Measurements from ENCODE around the gene CR1L.
"Not testable (repeated sequence)": the region's sequence is repeated elsewhere in the genome, so short reads cannot be mapped to it uniquely, and the experiment has no call there.

The CR1L gene

DNA sequence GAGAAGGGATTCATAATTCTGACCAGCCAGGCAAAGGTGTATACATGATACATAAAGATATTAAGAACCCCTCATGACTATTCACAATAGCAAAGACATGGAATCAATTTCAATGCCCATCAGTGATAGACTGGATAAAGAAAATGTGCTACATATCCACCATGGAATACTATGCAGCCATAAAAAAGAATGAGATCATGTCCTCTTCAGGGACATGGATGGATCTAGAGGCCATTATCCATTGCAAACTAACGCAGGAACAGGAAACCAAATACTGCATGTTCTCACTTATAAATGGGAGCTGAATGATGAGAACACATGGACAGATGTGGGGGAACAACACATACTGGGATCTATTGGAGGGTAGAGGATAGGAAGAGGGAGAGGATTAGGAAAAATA lies 21.4 kb downstream of the CR1L start:
- no peak for TF ChIP-seq CTCF (conservative IDR thresholded peaks at IDR 0.05)
- H3K27ac ChIP-seq, result no peak overlapping the region

DNA sequence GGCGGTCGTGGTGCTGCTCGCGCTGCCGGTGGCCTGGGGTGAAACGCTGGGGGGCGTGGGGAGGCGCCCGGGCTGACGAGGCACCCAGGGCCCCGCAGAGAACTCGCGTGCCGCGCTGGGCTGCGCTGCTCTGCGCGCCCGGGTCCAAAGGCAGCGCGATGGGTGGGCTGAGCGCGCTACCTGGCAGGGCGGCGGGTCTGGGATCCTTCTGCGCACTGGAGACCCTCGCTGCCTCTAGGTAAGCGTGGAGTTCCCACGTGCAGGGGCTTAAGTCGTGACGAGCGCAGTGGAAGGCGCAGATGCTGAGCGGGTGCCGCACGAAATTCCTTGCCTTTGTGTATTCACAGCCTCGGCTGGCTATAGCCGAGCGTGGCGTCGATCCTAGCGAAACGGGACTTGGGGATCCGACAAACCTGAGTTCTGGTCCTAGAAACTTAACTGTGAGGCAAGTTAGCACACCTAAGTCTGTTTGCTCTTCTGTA lies 24.6 kb downstream of the CR1L start:
- TF ChIP-seq CTCF (conservative IDR thresholded peaks at IDR 0.05), result no peak
- H3K27ac ChIP-seq, result no peak overlapping the region

DNA sequence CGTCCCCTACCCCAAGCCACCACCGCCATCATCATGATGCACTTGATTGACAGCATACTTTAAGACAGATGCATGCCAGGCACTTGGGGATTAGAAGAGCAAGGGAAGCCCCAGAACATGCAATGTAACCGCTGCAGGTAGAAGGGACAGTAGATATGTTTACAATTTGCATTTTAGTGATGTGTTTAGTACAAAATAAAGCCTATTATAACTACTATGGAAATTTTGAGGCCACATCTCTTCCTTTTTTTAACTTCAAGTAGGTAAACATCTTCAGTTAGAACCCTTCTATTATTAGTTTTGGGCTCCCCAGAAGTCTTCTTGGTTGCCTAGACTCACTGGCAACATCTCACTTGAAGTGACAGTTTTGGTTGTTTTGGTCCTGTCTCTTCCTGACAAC lies 25.3 kb downstream of the CR1L start:
- no peak for TF ChIP-seq CTCF (conservative IDR thresholded peaks at IDR 0.05)
- H3K27ac ChIP-seq, result no peak overlapping the region

DNA sequence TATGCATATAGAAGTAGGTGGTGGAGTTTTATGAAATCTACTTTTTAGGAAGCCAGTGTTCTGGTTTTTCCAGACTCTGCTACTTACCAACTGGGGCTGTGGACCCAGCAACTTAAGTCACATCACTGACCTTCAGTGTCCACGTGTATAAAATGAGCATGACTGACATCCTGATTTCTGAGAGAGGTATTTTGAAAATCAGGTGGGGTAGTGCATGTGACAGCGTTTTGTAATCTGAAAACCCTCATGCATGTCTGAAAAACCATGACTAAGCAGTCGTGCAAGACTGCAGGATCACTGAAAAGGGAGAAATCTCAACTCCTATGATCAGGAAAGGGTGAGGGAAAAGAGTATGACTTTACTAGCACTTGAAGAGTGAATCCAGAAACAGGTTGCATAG lies 26.1 kb downstream of the CR1L start:
- H3K27ac ChIP-seq, result no peak overlapping the region

GRCh38 chr1:207672522-207673130 lies 27.7 kb downstream of the CR1L start:
- peak; percentile 83 for TF ChIP-seq CTCF (conservative IDR thresholded peaks at IDR 0.05)
- H3K27ac ChIP-seq, result no peak overlapping the region

More for the DNA sequence above, 26.1 kb downstream of the CR1L start:
- TF ChIP-seq CTCF (conservative IDR thresholded peaks at IDR 0.05), result no peak

DNA sequence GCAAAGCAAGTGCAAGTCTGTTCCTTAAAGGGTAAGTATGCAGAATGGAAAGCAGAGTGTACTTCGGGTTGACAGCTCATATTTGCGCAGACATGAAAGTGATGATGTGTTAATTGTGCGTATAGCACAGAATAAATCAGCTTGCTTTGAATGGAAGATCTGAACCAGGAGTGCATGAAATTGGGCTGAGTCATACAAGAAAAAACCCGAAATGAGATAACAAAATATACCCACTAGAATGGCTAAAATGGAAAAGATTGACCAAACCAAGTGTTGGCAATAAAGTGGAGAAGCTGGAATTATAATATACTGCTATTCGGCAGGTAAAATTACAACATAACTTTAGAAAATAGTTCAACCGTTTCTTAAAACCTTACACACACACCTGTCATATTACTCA lies 28.5 kb downstream of the CR1L start:
- no peak for TF ChIP-seq CTCF (conservative IDR thresholded peaks at IDR 0.05)
- no peak overlapping the region for H3K27ac ChIP-seq

DNA sequence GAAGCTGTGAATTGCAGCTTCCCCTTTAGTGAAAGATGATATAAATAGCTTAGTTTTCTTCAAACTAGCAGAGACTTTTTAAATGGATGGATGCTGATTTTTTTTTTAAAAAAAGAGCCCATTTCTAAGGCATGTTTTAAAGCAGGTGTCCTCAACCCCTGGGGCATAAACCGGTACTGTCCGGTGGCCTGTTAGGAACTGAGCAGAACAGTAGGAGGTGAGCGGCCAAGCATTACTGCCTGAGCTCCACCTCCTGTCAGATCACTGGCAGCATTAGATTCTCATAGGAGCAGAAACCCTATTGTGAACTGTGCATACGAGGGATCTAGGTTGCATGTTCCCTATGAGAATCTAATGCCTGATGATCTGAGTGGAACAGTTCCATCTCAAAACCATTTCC lies 31.2 kb downstream of the CR1L start:
- no peak overlapping the region for H3K27ac ChIP-seq
- TF ChIP-seq CTCF (conservative IDR thresholded peaks at IDR 0.05), result no peak

- H3K27ac ChIP-seq, result not testable (repeated sequence)
Measured at GRCh38 chr1:207680590-207681388, 35.9 kb downstream of the CR1L start.

DNA sequence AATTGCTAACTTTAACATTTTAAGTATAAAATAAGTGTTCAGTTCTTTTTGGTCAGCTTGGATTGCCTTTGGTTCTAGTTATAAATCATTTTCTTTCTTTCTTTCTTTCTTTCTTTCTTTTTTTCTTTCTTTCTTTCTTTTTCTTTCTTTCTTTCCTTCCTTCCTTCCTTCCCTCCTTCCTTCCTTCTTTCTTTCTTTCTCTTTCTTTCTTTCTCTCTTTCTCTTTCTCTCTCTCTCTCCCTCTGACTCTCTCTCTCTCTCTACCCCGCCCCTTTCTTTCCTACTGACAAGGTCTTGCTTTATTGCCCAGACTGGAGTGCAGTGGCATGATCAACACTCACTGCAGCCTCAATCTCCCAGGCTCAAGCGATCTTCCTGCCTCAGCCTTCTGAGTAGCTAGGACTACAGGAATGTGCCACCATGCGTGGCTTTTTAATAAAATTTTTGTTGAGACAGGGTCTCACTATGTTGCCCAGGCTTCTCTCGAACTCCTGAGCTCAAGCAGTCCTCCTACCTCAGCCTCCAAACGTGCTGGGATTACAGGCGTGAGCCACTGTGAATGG lies 38.0 kb downstream of the CR1L start:
- not testable (repeated sequence) for H3K27ac ChIP-seq

DNA sequence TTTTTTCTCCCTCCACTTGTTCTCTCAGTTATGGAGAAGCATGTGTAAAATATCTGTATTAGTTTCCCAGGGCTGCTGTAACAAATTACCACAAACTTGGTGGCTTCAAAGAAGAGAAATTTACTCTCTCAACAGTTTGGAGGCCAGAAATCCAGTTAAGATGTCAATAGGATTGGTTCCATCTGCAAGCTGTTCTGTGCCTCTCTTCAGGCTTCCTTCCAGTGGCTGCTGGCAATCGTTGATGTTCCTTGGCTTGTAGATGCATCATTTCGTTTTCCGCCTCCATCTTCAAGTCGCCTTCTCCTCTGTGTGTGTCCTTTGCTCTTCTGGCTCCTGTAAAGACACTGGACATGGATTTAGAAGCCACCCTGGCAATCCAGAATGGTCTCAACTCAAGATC lies 45.6 kb downstream of the CR1L start:
- not testable (repeated sequence) for H3K27ac ChIP-seq

Measured in VCaP (cell line).